Neural cell (in vitro differentiated cells): ENCODE measurements around the gene MYPN.

Source experiments
- CTCF ChIP-seq: fragments of 450-650 bp; IDR thresholded peaks from 2 replicates; pipeline ENCODE4 v1.5.1; 2014; ENCODE audit warnings: antibody characterized with exemption, mild to moderate bottlenecking, moderate library complexity; ENCODE audit not compliant: poor library complexity, severe bottlenecking
- MXI1 ChIP-seq: fragments of 450-650 bp; conservative IDR thresholded peaks from 2 replicates; pipeline ENCODE4 v1.6.1; 2014; ENCODE audit warnings: antibody characterized with exemption, mild to moderate bottlenecking; ENCODE audit not compliant: poor library complexity, severe bottlenecking
- SMC3 ChIP-seq: fragments of 450-650 bp; conservative IDR thresholded peaks from 2 replicates; pipeline ENCODE4 v1.6.1; 2014; ENCODE audit warnings: antibody characterized with exemption, mild to moderate bottlenecking, moderate library complexity; ENCODE audit not compliant: poor library complexity

GRCh38 chr10:68067508-68067907 is 41.8 kb upstream of the MYPN start:
- TF ChIP-seq MXI1: no peak
- TF ChIP-seq CTCF: no peak
- TF ChIP-seq SMC3: no peak
